GM23248 (cell line): ENCODE data around the gene PCSK5. TPM values are rescaled to one million over a fixed set of nuclear protein-coding genes. Genes with fewer than 3 reads are reported as not detected.

Experiments used
- DNase-seq: peaks from one replicate; pipeline ENCODE4 v3.0.0-alpha.2; 2015
- H2AFZ ChIP-seq: fragments of 200-600 bp; sonication (generic); 2 replicates; pipeline ENCODE4 v1.6.1; 2016; ENCODE audit warnings: antibody characterized with exemption
- H3F3A ChIP-seq: fragments of 200-600 bp; sonication (generic); 2 replicates; pipeline ENCODE4 v1.6.1; 2016; ENCODE audit warnings: mild to moderate bottlenecking, antibody characterized with exemption, mixed run types; ENCODE audit not compliant: insufficient read depth
- H3K27ac ChIP-seq: fragments of 200-600 bp; sonication (generic); 2 replicates; pipeline ENCODE4 v1.5.1; 2016; ENCODE audit warnings: mild to moderate bottlenecking
- H3K27me3 ChIP-seq: fragments of 200-600 bp; sonication (generic); replicated peaks from 2 replicates; pipeline ENCODE4 v1.6.1; 2016; ENCODE audit warnings: mild to moderate bottlenecking; ENCODE audit not compliant: insufficient read depth
- H3K36me3 ChIP-seq: fragments of 200-600 bp; sonication (generic); 2 replicates; pipeline ENCODE4 v1.6.1; 2016; ENCODE audit warnings: low read depth, mild to moderate bottlenecking
- H3K4me1 ChIP-seq: fragments of 200-600 bp; sonication (generic); 2 replicates; pipeline ENCODE4 v1.6.1; 2016; ENCODE audit warnings: mild to moderate bottlenecking; ENCODE audit not compliant: insufficient read depth
- H3K4me2 ChIP-seq: fragments of 200-600 bp; sonication (generic); one replicate; pipeline ENCODE4 v1.6.1; 2016; ENCODE audit warnings: mild to moderate bottlenecking; ENCODE audit not compliant: unreplicated experiment
- H3K4me3 ChIP-seq: fragments of 200-600 bp; sonication (generic); 2 replicates; pipeline ENCODE4 v1.5.1; 2016; ENCODE audit warnings: mild to moderate bottlenecking
- H3K79me2 ChIP-seq: fragments of 200-600 bp; sonication (generic); 2 replicates; pipeline ENCODE4 v1.6.1; 2016; ENCODE audit warnings: mild to moderate bottlenecking; ENCODE audit not compliant: insufficient read depth
- H3K9ac ChIP-seq: fragments of 200-600 bp; sonication (generic); 2 replicates; pipeline ENCODE4 v1.6.1; 2016; ENCODE audit warnings: mild to moderate bottlenecking
- H3K9me2 ChIP-seq: fragments of 200-600 bp; sonication (generic); 2 replicates; pipeline ENCODE4 v1.6.1; 2016; ENCODE audit warnings: mixed run types, mild to moderate bottlenecking, moderate library complexity; ENCODE audit not compliant: insufficient read depth
- H3K9me3 ChIP-seq: fragments of 200-600 bp; sonication (generic); one replicate; pipeline ENCODE4 v1.6.1; 2017; ENCODE audit warnings: low read depth
- H4K20me1 ChIP-seq: fragments of 200-600 bp; sonication (generic); 2 replicates; pipeline ENCODE4 v1.6.0; 2016; ENCODE audit not compliant: insufficient read depth
- EZH2 ChIP-seq: fragments of 200-600 bp; sonication (generic); IDR thresholded peaks from 2 replicates; pipeline ENCODE4 v1.6.1; 2018; ENCODE audit warnings: antibody characterized with exemption, mild to moderate bottlenecking; ENCODE audit not compliant: insufficient read depth, poor library complexity, severe bottlenecking
- EZH2phosphoT487 ChIP-seq: fragments of 200-600 bp; sonication (generic); IDR thresholded peaks from 2 replicates; pipeline ENCODE4 v1.6.1; 2018; ENCODE audit warnings: antibody characterized with exemption, moderate library complexity, mild to moderate bottlenecking, low read depth; ENCODE audit not compliant: insufficient read depth
- WGBS, 2 experiments: methylation state at CpG; one replicate each; pipeline ENCODE4 v1.1.6; 2015 to 2017; ENCODE audit warnings: low lambda C conversion rate in 2 of 2, low coverage in 1 of 2; ENCODE audit errors: missing lambda C conversion rate in 2 of 2; 5-methylcytosine and 5-hydroxymethylcytosine counted together
- in situ Hi-C: fragments of 300-500 bp; cut with MboI; formaldehyde crosslinking; loops from 2 replicates; pipeline ENCODE4 v1.15.0; 2020
- polyA plus RNA-seq: library from polyadenylated mRNA; unstranded; fragments of >200 nt; fragmentation: Nextera tagmentation; extraction: Ambion mirVana; gene quantifications from 2 replicates; pipeline ENCODE4 v1.2.1, GENCODE V29; 2016
- total RNA-seq: library from RNA; depleted of rRNA; stranded (reverse); fragments of >200 nt; shearing (Covaris generic); gene quantifications from 2 replicates; pipeline ENCODE4 v1.2.3, GENCODE V29; 2014

The PCSK5 gene
- total and polyA plus RNA-seq, 2 experiments from 2014 or later, result 2.3 to 3.9 TPM

DNA sequence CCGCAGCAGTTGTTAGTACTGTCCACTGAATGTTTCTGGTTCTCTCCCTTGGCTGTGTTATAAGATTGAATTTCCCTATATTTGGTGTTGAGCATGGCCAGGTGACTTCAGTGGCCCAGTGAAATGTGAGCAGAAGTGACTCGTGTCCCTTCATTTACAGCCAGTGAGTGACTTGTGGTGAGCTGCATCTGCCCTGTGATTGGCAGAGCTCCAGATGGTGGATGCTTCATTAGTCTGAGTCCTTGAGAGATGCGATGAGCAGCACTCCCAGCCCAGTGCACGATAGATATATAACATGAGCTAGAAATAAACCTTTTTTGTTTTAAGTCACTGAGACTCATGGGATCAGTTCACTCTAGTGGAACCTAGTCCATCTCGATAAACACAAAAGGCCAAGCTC is 19.3 kb downstream of the PCSK5 start:
- Histone ChIP-seq H3K79me2 (no peaks in the 10 kb centered on the region), H3K4me3 (no peak overlapping the region), H3K4me2 (no peak overlapping the region), H3K36me3 (no peaks in the 10 kb centered on the region), H3K9ac (no peak overlapping the region), H3K9me2 (no peaks in the 10 kb centered on the region), H3K27me3 (no peaks in the 10 kb centered on the region), H3F3A (no peaks in the 10 kb centered on the region), H4K20me1 (no peaks in the 10 kb centered on the region), H3K4me1 (no peaks in the 10 kb centered on the region), H3K27ac (no peak overlapping the region), H3K9me3 (no peaks in the 10 kb centered on the region), H2AFZ (no peak overlapping the region)
- TF ChIP-seq EZH2 (no peak), EZH2phosphoT487 (no peak)
- WGBS, 2 experiments, result 92 to 95% methylated on average over 5 of the region's 5 CpGs
- in situ Hi-C loops, result no loop called here
- no peak for DNase-seq

DNA sequence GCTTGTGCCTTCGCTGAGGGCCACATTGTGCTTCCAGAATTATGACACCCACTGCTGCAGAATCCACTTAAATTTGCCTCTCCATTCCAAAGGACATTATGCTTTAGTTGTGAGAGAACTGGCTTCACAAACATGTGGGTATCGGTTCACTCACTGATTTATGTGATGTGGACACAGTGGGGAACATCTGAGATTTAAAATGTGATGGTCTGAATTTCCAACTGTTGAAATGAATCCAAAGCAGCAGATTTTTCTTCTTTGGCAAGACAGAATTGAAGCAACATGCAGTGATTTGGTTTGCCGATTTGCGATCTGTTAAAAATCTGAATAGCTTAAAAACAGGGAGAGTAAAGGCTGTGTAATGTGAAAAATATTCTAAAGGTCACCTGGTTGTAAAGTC is 20.3 kb downstream of the PCSK5 start:
- Histone ChIP-seq H3F3A (no peaks in the 10 kb centered on the region), H3K4me3 (no peak overlapping the region), H2AFZ (no peak overlapping the region), H4K20me1 (no peaks in the 10 kb centered on the region), H3K9ac (no peak overlapping the region), H3K79me2 (no peaks in the 10 kb centered on the region), H3K9me3 (no peaks in the 10 kb centered on the region), H3K4me1 (no peaks in the 10 kb centered on the region), H3K4me2 (no peak overlapping the region), H3K27me3 (no peaks in the 10 kb centered on the region), H3K9me2 (no peaks in the 10 kb centered on the region), H3K27ac (no peak overlapping the region), H3K36me3 (no peaks in the 10 kb centered on the region)
- in situ Hi-C loops, result no loop called here
- no peak for DNase-seq
- TF ChIP-seq EZH2phosphoT487 (no peak), EZH2 (no peak)
- 10% methylated on average over 4 of the region's 4 CpGs for WGBS, 2 experiments

DNA sequence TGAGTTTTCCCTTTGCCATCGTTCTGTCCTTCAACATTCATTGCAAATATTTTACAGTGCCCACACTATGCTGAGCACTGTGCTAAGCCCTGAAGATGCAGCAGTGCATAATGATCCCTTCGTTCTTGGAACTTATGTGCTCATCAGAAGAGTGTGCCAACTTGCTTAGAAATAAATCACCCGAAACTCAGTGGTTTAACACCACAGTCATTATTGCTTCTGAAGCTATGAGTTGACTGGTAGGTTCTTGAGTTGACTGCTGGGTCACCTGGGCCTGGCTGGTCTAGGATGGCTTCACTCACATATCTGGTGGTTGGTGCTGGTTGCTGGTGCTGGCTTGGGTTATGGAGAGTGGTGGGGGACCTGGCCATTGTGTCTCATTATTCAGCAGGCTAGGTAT is 20.9 kb downstream of the PCSK5 start:
- H3F3A ChIP-seq, result no peaks in the 10 kb centered on the region
- no peaks in the 10 kb centered on the region for H4K20me1 ChIP-seq
- no peak overlapping the region for H3K27ac ChIP-seq
- no peak overlapping the region for H3K9ac ChIP-seq
- no peaks in the 10 kb centered on the region for H3K9me2 ChIP-seq
- DNase-seq, result no peak
- no peaks in the 10 kb centered on the region for H3K27me3 ChIP-seq
- 71% methylated on average over 3 of the region's 3 CpGs for WGBS, 2 experiments
- in situ Hi-C loops, result no loop called here
- no peaks in the 10 kb centered on the region for H3K79me2 ChIP-seq
- TF ChIP-seq EZH2, result no peak
- TF ChIP-seq EZH2phosphoT487, result no peak
- no peak overlapping the region for H3K4me2 ChIP-seq
- H3K4me1 ChIP-seq, result no peaks in the 10 kb centered on the region
- H3K4me3 ChIP-seq, result no peak overlapping the region
- H2AFZ ChIP-seq, result no peak overlapping the region
- no peaks in the 10 kb centered on the region for H3K9me3 ChIP-seq
- no peaks in the 10 kb centered on the region for H3K36me3 ChIP-seq

DNA sequence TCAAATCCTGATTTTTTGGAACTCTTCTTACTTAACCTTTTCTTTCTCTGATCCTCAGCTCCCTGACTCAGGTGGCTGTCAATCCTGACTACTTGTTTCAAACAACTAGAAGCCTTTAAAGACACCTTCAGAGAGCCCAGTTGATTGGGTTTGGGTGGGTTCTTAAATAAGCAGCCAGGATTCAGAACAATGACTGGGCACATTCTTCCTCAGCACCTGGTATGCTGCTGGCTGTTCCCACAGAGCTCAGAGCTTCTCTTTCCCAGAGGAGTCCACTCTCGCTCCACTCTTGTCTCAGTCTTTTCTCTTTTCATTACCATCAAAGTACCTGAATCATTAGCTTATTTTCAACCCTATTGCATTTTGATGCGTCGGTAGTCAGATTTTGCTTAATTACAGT is 22.5 kb downstream of the PCSK5 start:
- H3K79me2 ChIP-seq, result no peaks in the 10 kb centered on the region
- H3K9ac ChIP-seq, result no peak overlapping the region
- H3F3A ChIP-seq, result no peaks in the 10 kb centered on the region
- no peaks in the 10 kb centered on the region for H3K9me3 ChIP-seq
- H3K27ac ChIP-seq, result no peak overlapping the region
- H3K27me3 ChIP-seq, result no peaks in the 10 kb centered on the region
- H3K4me1 ChIP-seq, result no peaks in the 10 kb centered on the region
- H3K9me2 ChIP-seq, result no peaks in the 10 kb centered on the region
- no peak overlapping the region for H3K4me2 ChIP-seq
- DNase-seq, result no peak
- no peaks in the 10 kb centered on the region for H4K20me1 ChIP-seq
- TF ChIP-seq EZH2phosphoT487 (no peak), EZH2 (no peak)
- no peak overlapping the region for H2AFZ ChIP-seq
- 84 to 93% methylated on average over 3 of the region's 3 CpGs for WGBS, 2 experiments
- H3K4me3 ChIP-seq, result no peak overlapping the region
- in situ Hi-C loops, result no loop called here
- no peaks in the 10 kb centered on the region for H3K36me3 ChIP-seq

DNA sequence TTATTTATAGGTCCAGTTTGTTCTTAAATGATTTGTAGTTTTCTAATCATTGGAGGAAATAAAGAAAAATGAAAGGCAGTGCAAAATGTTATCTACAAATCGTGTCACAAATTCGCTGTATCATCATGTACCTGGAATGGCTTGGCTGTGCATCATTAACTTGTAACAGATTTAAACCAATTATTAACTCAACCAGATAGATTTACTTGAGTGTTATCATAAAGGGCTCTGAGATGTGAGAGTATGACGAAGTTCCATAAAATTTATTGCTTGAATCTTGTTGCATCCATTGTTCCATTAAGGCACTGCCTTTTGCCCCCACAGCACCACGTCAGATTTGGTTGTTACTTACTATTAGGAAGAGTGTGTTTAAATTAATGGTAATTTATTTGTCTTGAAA is 23.5 kb downstream of the PCSK5 start:
- 68 to 79% methylated on average over 4 of the region's 4 CpGs for WGBS, 2 experiments
- in situ Hi-C loops, result no loop called here
- no peaks in the 10 kb centered on the region for H3K9me3 ChIP-seq
- no peak overlapping the region for H3K4me3 ChIP-seq
- H3K27me3 ChIP-seq, result no peaks in the 10 kb centered on the region
- H3K79me2 ChIP-seq, result no peaks in the 10 kb centered on the region
- no peak overlapping the region for H2AFZ ChIP-seq
- H4K20me1 ChIP-seq, result no peaks in the 10 kb centered on the region
- no peaks in the 10 kb centered on the region for H3F3A ChIP-seq
- H3K9ac ChIP-seq, result no peak overlapping the region
- H3K36me3 ChIP-seq, result no peaks in the 10 kb centered on the region
- no peaks in the 10 kb centered on the region for H3K9me2 ChIP-seq
- no peak overlapping the region for H3K27ac ChIP-seq
- no peak overlapping the region for H3K4me2 ChIP-seq
- TF ChIP-seq EZH2 (no peak), EZH2phosphoT487 (no peak)
- no peak for DNase-seq
- no peaks in the 10 kb centered on the region for H3K4me1 ChIP-seq
